KMS-11 (cell line): Measurements from ENCODE around the gene XCL1.

ENCODE experiments used
- H2AFZ ChIP-seq: fragments of 200-600 bp; sonication (generic); 2 replicates; pipeline ENCODE4 v1.6.1; 2016; ENCODE audit warnings: antibody characterized with exemption, mixed run types, low read depth
- H3K27ac ChIP-seq: fragments of 200-600 bp; sonication (generic); 2 replicates; pipeline ENCODE4 v1.6.1; 2016; ENCODE audit warnings: mild to moderate bottlenecking, mixed run types
- H3K27me3 ChIP-seq: fragments of 200-600 bp; sonication (generic); 2 replicates; pipeline ENCODE4 v1.6.1; 2017; ENCODE audit warnings: mild to moderate bottlenecking, low read depth, mixed run types, moderate library complexity; ENCODE audit not compliant: insufficient read depth
- H3K36me3 ChIP-seq: fragments of 200-600 bp; sonication (generic); 2 replicates; pipeline ENCODE4 v1.6.1; 2017; ENCODE audit warnings: mild to moderate bottlenecking, mixed run types; ENCODE audit not compliant: insufficient read depth
- H3K4me1 ChIP-seq: fragments of 200-600 bp; sonication (generic); 2 replicates; pipeline ENCODE4 v1.6.1; 2016; ENCODE audit warnings: mild to moderate bottlenecking, low read depth, mixed run types; ENCODE audit not compliant: poor library complexity, severe bottlenecking
- H3K4me2 ChIP-seq: fragments of 200-600 bp; sonication (generic); 2 replicates; pipeline ENCODE4 v1.7.0; 2016; ENCODE audit warnings: mild to moderate bottlenecking, mixed run types
- H3K4me3 ChIP-seq: fragments of 200-600 bp; sonication (generic); IDR thresholded peaks from 2 replicates; pipeline ENCODE4 v1.6.1; 2017; ENCODE audit warnings: low read depth, low read length, mixed read lengths; ENCODE audit not compliant: insufficient read depth
- H3K79me2 ChIP-seq: fragments of 200-600 bp; sonication (generic); 2 replicates; pipeline ENCODE4 v1.6.1; 2016; ENCODE audit warnings: low read depth, mixed run types; ENCODE audit not compliant: insufficient read depth
- H3K9ac ChIP-seq: fragments of 200-600 bp; sonication (generic); 2 replicates; pipeline ENCODE4 v1.6.1; 2016; ENCODE audit warnings: mild to moderate bottlenecking, mixed run types
- H4K20me1 ChIP-seq: fragments of 200-600 bp; sonication (generic); 2 replicates; pipeline ENCODE4 v1.6.1; 2016; ENCODE audit warnings: mild to moderate bottlenecking, mixed run types; ENCODE audit not compliant: insufficient read depth
- CTCF ChIP-seq: fragments of 200-600 bp; sonication (generic); conservative IDR thresholded peaks from 2 replicates; pipeline ENCODE4 v1.6.1; 2017; ENCODE audit warnings: low read depth, mild to moderate bottlenecking, antibody characterized with exemption, low read length, moderate library complexity, mixed read lengths

Gene XCL1

GRCh38 chr1:168621356-168621755 lies 45.0 kb downstream of the XCL1 start:
- H2AFZ ChIP-seq = no peak overlapping the region
- no peaks in the 10 kb centered on the region for H3K27me3 ChIP-seq
- H4K20me1 ChIP-seq = no peaks in the 10 kb centered on the region
- H3K4me3 ChIP-seq = no peak overlapping the region
- H3K4me1 ChIP-seq = no peaks in the 10 kb centered on the region
- no peaks in the 10 kb centered on the region for H3K79me2 ChIP-seq
- H3K36me3 ChIP-seq = no peaks in the 10 kb centered on the region
- H3K27ac ChIP-seq = no peak overlapping the region
- no peak overlapping the region for H3K4me2 ChIP-seq
- no peak for TF ChIP-seq CTCF
- H3K9ac ChIP-seq = no peak overlapping the region

- Histone ChIP-seq H3K9ac (no peak overlapping the region), H3K79me2 (no peaks in the 10 kb centered on the region), H3K4me1 (no peaks in the 10 kb centered on the region), H3K27me3 (no peaks in the 10 kb centered on the region), H3K4me3 (no peak overlapping the region), H2AFZ (no peak overlapping the region), H4K20me1 (no peaks in the 10 kb centered on the region), H3K4me2 (no peak overlapping the region), H3K27ac (no peak overlapping the region), H3K36me3 (no peaks in the 10 kb centered on the region)
- no peak for TF ChIP-seq CTCF
Observed at GRCh38 chr1:168623003-168623828, 46.8 kb downstream of the XCL1 start.

- Histone ChIP-seq H3K9ac (no peak overlapping the region), H3K27ac (no peak overlapping the region), H2AFZ (no peak overlapping the region), H3K27me3 (no peaks in the 10 kb centered on the region), H3K4me2 (no peak overlapping the region), H3K79me2 (no peaks in the 10 kb centered on the region), H3K36me3 (no peaks in the 10 kb centered on the region), H4K20me1 (no peaks in the 10 kb centered on the region), H3K4me1 (no peaks in the 10 kb centered on the region), H3K4me3 (no peak overlapping the region)
- no peak for TF ChIP-seq CTCF
Observed at GRCh38 chr1:168623831-168624230, 47.4 kb downstream of the XCL1 start.

- no peak overlapping the region for H3K27ac ChIP-seq
- H3K4me1 ChIP-seq = no peaks in the 10 kb centered on the region
- H3K9ac ChIP-seq = no peak overlapping the region
- H3K4me2 ChIP-seq = no peak overlapping the region
- H3K36me3 ChIP-seq = no peaks in the 10 kb centered on the region
- H3K79me2 ChIP-seq = no peaks in the 10 kb centered on the region
- no peak overlapping the region for H3K4me3 ChIP-seq
- no peak for TF ChIP-seq CTCF
- no peak overlapping the region for H2AFZ ChIP-seq
- H3K27me3 ChIP-seq = no peaks in the 10 kb centered on the region
- no peaks in the 10 kb centered on the region for H4K20me1 ChIP-seq
Observed at GRCh38 chr1:168626326-168626725, 49.9 kb downstream of the XCL1 start.
